Lung microvascular endothelial cell (primary cell): Measurements from ENCODE around the gene ALLC. TPM values are rescaled to one million over a fixed set of nuclear protein-coding genes. Genes with fewer than 3 reads are reported as not detected.

Experiments used
- DNase-seq, 2 donors: peaks; one replicate each; pipeline versions ENCODE4 v3.0.0 to v3.0.0-alpha.2; 2010; ENCODE audit warnings: low read depth in 2 of 2
- total RNA-seq: library from RNA; depleted of rRNA; stranded (reverse); fragments of >200 nt; gene quantifications from 2 replicates; pipeline ENCODE4 v1.2.1, GENCODE V29; 2014

Gene ALLC
- total RNA-seq, 1 donor from 2014 or later, result not detected

GRCh38 chr2:3639015-3639630 lies 18.9 kb upstream of the ALLC start:
- DNase-seq, result no peak

GRCh38 chr2:3639653-3640052 lies 18.3 kb upstream of the ALLC start:
- no peak for DNase-seq

GRCh38 chr2:3641181-3641580 lies 16.8 kb upstream of the ALLC start:
- no peak for DNase-seq

GRCh38 chr2:3641841-3642421 lies 16.1 kb upstream of the ALLC start:
- no peak for DNase-seq

- DNase-seq, result no peak
Observed at GRCh38 chr2:3642521-3643215, 15.3 kb upstream of the ALLC start.

GRCh38 chr2:3643371-3644245 lies 14.4 kb upstream of the ALLC start:
- no peak for DNase-seq

GRCh38 chr2:3644246-3644525 lies 13.8 kb upstream of the ALLC start:
- no peak for DNase-seq

GRCh38 chr2:3644891-3645605 lies 13.0 kb upstream of the ALLC start:
- DNase-seq, result no peak

- no peak for DNase-seq
Observed at GRCh38 chr2:3645745-3646389, 12.1 kb upstream of the ALLC start.

- DNase-seq, result no peak
Observed at GRCh38 chr2:3646446-3646845, 11.6 kb upstream of the ALLC start.

- no peak for DNase-seq
Observed at GRCh38 chr2:3647246-3647645, 10.8 kb upstream of the ALLC start.

- no peak for DNase-seq
Observed at GRCh38 chr2:3647831-3648651, 10.0 kb upstream of the ALLC start.

- no peak for DNase-seq
Observed at GRCh38 chr2:3648652-3649177, 9.3 kb upstream of the ALLC start.

- DNase-seq, result no peak
Observed at GRCh38 chr2:3649581-3649980, 8.4 kb upstream of the ALLC start.

- DNase-seq, result no peak
Observed at GRCh38 chr2:3650140-3650920, 7.7 kb upstream of the ALLC start.

- peak; percentile 61 to 65 for DNase-seq
Observed at GRCh38 chr2:3651691-3652648, 6.0 kb upstream of the ALLC start.

GRCh38 chr2:3652896-3653625 lies 4.9 kb upstream of the ALLC start:
- DNase-seq, result no peak
